GM12878 (cell line): ENCODE results near the gene OTUB2. TPM values are rescaled to one million over a fixed set of nuclear protein-coding genes. Genes with fewer than 3 reads are reported as not detected.

Experiments
- ATAC-seq: fragments of 200-7000 bp; cut with Tn5 transposase; 3 replicates; pipeline ENCODE4 v1.9.1; 2020; ENCODE audit warnings: mild to moderate bottlenecking, moderate library complexity
- BruUV-seq: library from RNA; stranded (reverse); fragments of 400-500 nt; replicated peaks from 2 replicates; lab custom pipeline; 2021; lab: Mats Ljungman, UMichigan
- CTCF ChIA-PET: fragments of 300-600 bp; sonication (Branson Sonifier 250); formaldehyde crosslinking; extraction: SDS; loops from one replicate; lab custom pipeline; 2021; ENCODE audit warnings: inconsistent platforms; lab: Yijun Ruan, JAX
- POLR2A ChIA-PET: fragments of 350-600 bp; formaldehyde crosslinking; extraction: SDS; loops from one replicate; lab custom pipeline; 2021; ENCODE audit warnings: inconsistent platforms; lab: Charles Lee
- RAD21 ChIA-PET: fragments of 300-600 bp; sonication (Branson Sonifier 250); formaldehyde crosslinking; loops from one replicate; lab custom pipeline; 2023; ENCODE audit warnings: antibody characterized with exemption; ENCODE audit not compliant: unreplicated experiment; lab: Charles Lee
- SMC1A ChIA-PET: fragments of 300-600 bp; sonication (Branson Sonifier 250); formaldehyde crosslinking; loops from one replicate; lab custom pipeline; 2023; ENCODE audit not compliant: unreplicated experiment, uncharacterized antibody; lab: Charles Lee
- DNase-seq: peaks from one replicate; pipeline ENCODE4 v3.0.0-alpha.2; 2011; ENCODE audit warnings: low read depth, low spot score
- FAIRE-seq: peaks from 3 replicates; lab custom pipeline; 2011; peaks lifted over from hg19 to GRCh38; lab: Jason Lieb, UNC
- H2AFZ ChIP-seq: 2 replicates; pipeline ENCODE4 v1.6.0; 2011; ENCODE audit warnings: low read depth, low read length, control low read depth; ENCODE audit not compliant: control insufficient read depth
- H3K27ac ChIP-seq: 2 replicates; pipeline ENCODE4 v1.5.1; 2011; ENCODE audit warnings: control low read depth; ENCODE audit not compliant: control insufficient read depth, insufficient read depth
- H3K27me3 ChIP-seq, 2 experiments: replicated peaks in 1 of 2; 2 replicates each; pipeline versions ENCODE4 v1.6.0 to v1.6.1; 2011; ENCODE audit warnings: low read length in 1 of 2; ENCODE audit not compliant: control insufficient read depth in 2 of 2, insufficient read depth in 2 of 2
- H3K36me3 ChIP-seq, 2 experiments: 2 replicates each; pipeline ENCODE4 v1.5.1; 2011; ENCODE audit warnings: low read length in 1 of 2; ENCODE audit not compliant: control insufficient read depth in 2 of 2, insufficient read depth in 2 of 2
- H3K4me1 ChIP-seq: 2 replicates; pipeline ENCODE4 v1.6.1; 2011; ENCODE audit warnings: mild to moderate bottlenecking, low read length, moderate library complexity, mixed read lengths; ENCODE audit not compliant: control insufficient read depth, insufficient read depth
- H3K4me2 ChIP-seq: 2 replicates; pipeline ENCODE4 v1.6.0; 2011; ENCODE audit warnings: control low read depth; ENCODE audit not compliant: control insufficient read depth, insufficient read depth
- H3K4me3 ChIP-seq: fragments of 200-600 bp; sonication (generic); 2 replicates; pipeline ENCODE4 v1.5.1; 2016
- H3K79me2 ChIP-seq: 2 replicates; pipeline ENCODE4 v1.6.0; 2011; ENCODE audit warnings: low read length; ENCODE audit not compliant: control insufficient read depth, insufficient read depth
- H3K9ac ChIP-seq: 2 replicates; pipeline ENCODE4 v1.8.0; 2011; ENCODE audit warnings: low read length, control low read depth, mixed read lengths; ENCODE audit not compliant: control insufficient read depth, insufficient read depth
- H3K9me3 ChIP-seq: replicated peaks from 3 replicates; pipeline ENCODE4 v1.5.1; 2011; ENCODE audit warnings: mild to moderate bottlenecking, low read length; ENCODE audit not compliant: control insufficient read depth, insufficient read depth
- H4K20me1 ChIP-seq: 2 replicates; pipeline ENCODE4 v1.6.0; 2011; ENCODE audit not compliant: control insufficient read depth, insufficient read depth
- BCL11A ChIP-seq: IDR thresholded peaks from 2 replicates; pipeline ENCODE4 v1.6.1; 2011; ENCODE audit warnings: low read depth, low read length
- BMI1 ChIP-seq: fragments of 450-650 bp; IDR thresholded peaks from 2 replicates; pipeline ENCODE4 v1.6.1; 2016; ENCODE audit warnings: mild to moderate bottlenecking, moderate library complexity, borderline replicate concordance
- EED ChIP-seq: sonication (generic); IDR thresholded peaks from 2 replicates; pipeline ENCODE4 v1.6.1; 2016; ENCODE audit warnings: antibody characterized with exemption, low read depth
- MEF2B ChIP-seq: fragments of 450-650 bp; IDR thresholded peaks from 2 replicates; pipeline ENCODE4 v1.6.1; 2018; ENCODE audit warnings: mild to moderate bottlenecking, moderate library complexity; ENCODE audit not compliant: partially characterized antibody, poor library complexity, severe bottlenecking
- NFIC ChIP-seq: IDR thresholded peaks from 2 replicates; pipeline ENCODE4 v1.6.1; 2012; ENCODE audit warnings: low read depth, mild to moderate bottlenecking, inconsistent platforms, low read length, moderate library complexity
- POLR2A ChIP-seq: IDR thresholded peaks from 2 replicates; pipeline ENCODE4 v1.6.1; 2011; ENCODE audit warnings: low read depth, mild to moderate bottlenecking, low read length
- SRF ChIP-seq, 2 experiments: IDR thresholded peaks; 2 replicates each; pipeline ENCODE4 v1.6.1; 2011; ENCODE audit warnings: low read depth in 2 of 2, low read length in 2 of 2, mild to moderate bottlenecking in 1 of 2, moderate library complexity in 1 of 2
- STAT3 ChIP-seq: IDR thresholded peaks from 2 replicates; pipeline ENCODE4 v1.6.1; 2011; ENCODE audit warnings: low read depth, low read length, improper control_type of control experiment
- WGBS: methylation state at CpG from one replicate; pipeline ENCODE4 v1.1.6; 2016; ENCODE audit warnings: low lambda C conversion rate; ENCODE audit not compliant: insufficient replicate concordance, insufficient coverage; ENCODE audit errors: missing lambda C conversion rate; 5-methylcytosine and 5-hydroxymethylcytosine counted together
- in situ Hi-C: fragments of 300-500 bp; cut with MboI; formaldehyde crosslinking; loops from 9 replicates; pipeline ENCODE4 v1.14.3; 2018; ENCODE audit warnings: mixed read lengths
- intact Hi-C: fragments of 100-400 bp; cut with micrococcal nuclease; formaldehyde crosslinking; loops from one replicate; pipeline ENCODE4 v1.14.2; 2022; ENCODE audit not compliant: unreplicated experiment
- polyA plus RNA-seq, 11 experiments: library from polyadenylated mRNA; depleted of rRNA in 4 of 11; unstranded in 6 of 11; stranded (reverse) in 5 of 11; fragments of >200 nt; fragmentation: Nextera tagmentation in 4 of 11; fragmentation: Illumina TruSeq in 1 of 11; extraction: Ambion mirVana in 4 of 11; extraction: Trizol in 1 of 11; gene quantifications; 1 replicate in 1 of 11; 2 replicates in 10 of 11; pipeline versions ENCODE4 v1.2.1 to v1.2.3, GENCODE V29; 2011 to 2016; ENCODE audit warnings: inconsistent platforms in 2 of 11, missing spikeins in 2 of 11, low read depth in 1 of 11
- total RNA-seq, 4 experiments: library from RNA; depleted of rRNA in 3 of 4; stranded (reverse); fragments of >200 nt in 3 of 4; fragmentation: Illumina TruSeq in 1 of 4; extraction: Trizol in 1 of 4; gene quantifications; 2 replicates each; pipeline versions ENCODE4 v1.2.1 to v1.2.3, GENCODE V29; 2013 to 2021
- TF ChIP-seq, protein P1 (sequence below): IDR thresholded peaks from 2 replicates; pipeline ENCODE4 v1.6.1; 2012; ENCODE audit warnings: mild to moderate bottlenecking, low read depth, low read length
- TF ChIP-seq, protein P2 (sequence below): fragments of 450-650 bp; formaldehyde crosslinking; IDR thresholded peaks from 2 replicates; pipeline ENCODE4 v1.5.0; 2022; ENCODE audit warnings: mild to moderate bottlenecking, missing genetic modification characterization
- TF ChIP-seq, protein P3 (sequence below): fragments of 450-650 bp; IDR thresholded peaks from 2 replicates; pipeline ENCODE4 v1.6.1; 2017; ENCODE audit warnings: mild to moderate bottlenecking, moderate library complexity
- TF ChIP-seq, protein P4 (sequence below): IDR thresholded peaks from 2 replicates; pipeline ENCODE4 v1.6.1; 2012; ENCODE audit warnings: low read depth, low read length, improper control_type of control experiment

The OTUB2 gene
- total and polyA plus RNA-seq, 10 of the 15 experiments (the other 5 are each of a cell fraction or from before 2014, with no cell fraction given) = 0.05 to 0.82 (median 0.43) TPM

DNA sequence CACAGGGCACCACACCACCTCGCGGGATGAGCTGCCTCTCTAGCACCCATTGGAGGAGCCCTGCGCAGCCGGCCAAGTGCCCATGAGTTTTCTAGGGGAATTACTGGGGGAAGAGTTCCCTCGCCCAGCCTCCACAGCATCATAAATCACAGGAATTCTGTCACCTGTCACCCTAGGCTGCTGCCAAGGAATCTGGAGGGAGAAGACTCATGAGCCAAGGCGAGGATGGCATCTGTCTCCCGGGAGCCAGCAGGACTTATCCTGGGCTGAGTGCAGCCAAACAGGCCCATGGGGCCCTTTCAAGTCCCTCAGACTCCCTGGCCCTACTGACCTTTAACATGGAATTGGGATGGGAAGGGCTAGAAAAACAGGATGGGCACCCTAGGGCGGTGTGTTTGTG, 7.8 kb upstream of the OTUB2 start:
- Histone ChIP-seq H3K9ac (no peak overlapping the region), H3K4me2 (no peak overlapping the region), H3K79me2 (no peaks in the 10 kb centered on the region), H2AFZ (no peak overlapping the region), H3K4me3 (no peak overlapping the region), H3K9me3 (no peaks in the 10 kb centered on the region; the same call in 2 of the 3 replicates), H3K27ac (no peak overlapping the region), H3K27me3 (peaks cover 0 to 2% of the 10 kb centered on the region in 2 experiments; a peak in 1 of 4 replicates), H3K36me3 (no peaks in the 10 kb centered on the region), H4K20me1 (no peaks in the 10 kb centered on the region), H3K4me1 (peaks cover 10% of the 10 kb centered on the region)
- CTCF ChIA-PET = interaction anchor here (1.2 to 1.5 kb wide), 3 partner anchors 14 to 48 kb away, joined by 3 to 4 read pairs (median 3); no protein-coding TSS in a partner anchor
- FAIRE-seq = no peak
- no peak for TF ChIP-seq MEF2B
- TF ChIP-seq POLR2A = no peak
- TF ChIP-seq, protein P1, sequence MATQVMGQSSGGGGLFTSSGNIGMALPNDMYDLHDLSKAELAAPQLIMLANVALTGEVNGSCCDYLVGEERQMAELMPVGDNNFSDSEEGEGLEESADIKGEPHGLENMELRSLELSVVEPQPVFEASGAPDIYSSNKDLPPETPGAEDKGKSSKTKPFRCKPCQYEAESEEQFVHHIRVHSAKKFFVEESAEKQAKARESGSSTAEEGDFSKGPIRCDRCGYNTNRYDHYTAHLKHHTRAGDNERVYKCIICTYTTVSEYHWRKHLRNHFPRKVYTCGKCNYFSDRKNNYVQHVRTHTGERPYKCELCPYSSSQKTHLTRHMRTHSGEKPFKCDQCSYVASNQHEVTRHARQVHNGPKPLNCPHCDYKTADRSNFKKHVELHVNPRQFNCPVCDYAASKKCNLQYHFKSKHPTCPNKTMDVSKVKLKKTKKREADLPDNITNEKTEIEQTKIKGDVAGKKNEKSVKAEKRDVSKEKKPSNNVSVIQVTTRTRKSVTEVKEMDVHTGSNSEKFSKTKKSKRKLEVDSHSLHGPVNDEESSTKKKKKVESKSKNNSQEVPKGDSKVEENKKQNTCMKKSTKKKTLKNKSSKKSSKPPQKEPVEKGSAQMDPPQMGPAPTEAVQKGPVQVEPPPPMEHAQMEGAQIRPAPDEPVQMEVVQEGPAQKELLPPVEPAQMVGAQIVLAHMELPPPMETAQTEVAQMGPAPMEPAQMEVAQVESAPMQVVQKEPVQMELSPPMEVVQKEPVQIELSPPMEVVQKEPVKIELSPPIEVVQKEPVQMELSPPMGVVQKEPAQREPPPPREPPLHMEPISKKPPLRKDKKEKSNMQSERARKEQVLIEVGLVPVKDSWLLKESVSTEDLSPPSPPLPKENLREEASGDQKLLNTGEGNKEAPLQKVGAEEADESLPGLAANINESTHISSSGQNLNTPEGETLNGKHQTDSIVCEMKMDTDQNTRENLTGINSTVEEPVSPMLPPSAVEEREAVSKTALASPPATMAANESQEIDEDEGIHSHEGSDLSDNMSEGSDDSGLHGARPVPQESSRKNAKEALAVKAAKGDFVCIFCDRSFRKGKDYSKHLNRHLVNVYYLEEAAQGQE = no peak
- TF ChIP-seq, protein P2, sequence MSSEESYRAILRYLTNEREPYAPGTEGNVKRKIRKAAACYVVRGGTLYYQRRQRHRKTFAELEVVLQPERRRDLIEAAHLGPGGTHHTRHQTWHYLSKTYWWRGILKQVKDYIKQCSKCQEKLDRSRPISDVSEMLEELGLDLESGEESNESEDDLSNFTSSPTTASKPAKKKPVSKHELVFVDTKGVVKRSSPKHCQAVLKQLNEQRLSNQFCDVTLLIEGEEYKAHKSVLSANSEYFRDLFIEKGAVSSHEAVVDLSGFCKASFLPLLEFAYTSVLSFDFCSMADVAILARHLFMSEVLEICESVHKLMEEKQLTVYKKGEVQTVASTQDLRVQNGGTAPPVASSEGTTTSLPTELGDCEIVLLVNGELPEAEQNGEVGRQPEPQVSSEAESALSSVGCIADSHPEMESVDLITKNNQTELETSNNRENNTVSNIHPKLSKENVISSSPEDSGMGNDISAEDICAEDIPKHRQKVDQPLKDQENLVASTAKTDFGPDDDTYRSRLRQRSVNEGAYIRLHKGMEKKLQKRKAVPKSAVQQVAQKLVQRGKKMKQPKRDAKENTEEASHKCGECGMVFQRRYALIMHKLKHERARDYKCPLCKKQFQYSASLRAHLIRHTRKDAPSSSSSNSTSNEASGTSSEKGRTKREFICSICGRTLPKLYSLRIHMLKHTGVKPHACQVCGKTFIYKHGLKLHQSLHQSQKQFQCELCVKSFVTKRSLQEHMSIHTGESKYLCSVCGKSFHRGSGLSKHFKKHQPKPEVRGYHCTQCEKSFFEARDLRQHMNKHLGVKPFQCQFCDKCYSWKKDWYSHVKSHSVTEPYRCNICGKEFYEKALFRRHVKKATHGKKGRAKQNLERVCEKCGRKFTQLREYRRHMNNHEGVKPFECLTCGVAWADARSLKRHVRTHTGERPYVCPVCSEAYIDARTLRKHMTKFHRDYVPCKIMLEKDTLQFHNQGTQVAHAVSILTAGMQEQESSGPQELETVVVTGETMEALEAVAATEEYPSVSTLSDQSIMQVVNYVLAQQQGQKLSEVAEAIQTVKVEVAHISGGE (CRISPR knock-in tag) = no peak
- TF ChIP-seq NFIC = no peak
- no peak for TF ChIP-seq SRF (IDR thresholded peaks at IDR 0.05; ENCODE audit: low read depth in 2 of 2, low read length in 2 of 2)
- TF ChIP-seq STAT3 = no peak
- no peak for TF ChIP-seq EED
- no peak for TF ChIP-seq BMI1
- TF ChIP-seq BCL11A = no peak
- TF ChIP-seq, protein P3, sequence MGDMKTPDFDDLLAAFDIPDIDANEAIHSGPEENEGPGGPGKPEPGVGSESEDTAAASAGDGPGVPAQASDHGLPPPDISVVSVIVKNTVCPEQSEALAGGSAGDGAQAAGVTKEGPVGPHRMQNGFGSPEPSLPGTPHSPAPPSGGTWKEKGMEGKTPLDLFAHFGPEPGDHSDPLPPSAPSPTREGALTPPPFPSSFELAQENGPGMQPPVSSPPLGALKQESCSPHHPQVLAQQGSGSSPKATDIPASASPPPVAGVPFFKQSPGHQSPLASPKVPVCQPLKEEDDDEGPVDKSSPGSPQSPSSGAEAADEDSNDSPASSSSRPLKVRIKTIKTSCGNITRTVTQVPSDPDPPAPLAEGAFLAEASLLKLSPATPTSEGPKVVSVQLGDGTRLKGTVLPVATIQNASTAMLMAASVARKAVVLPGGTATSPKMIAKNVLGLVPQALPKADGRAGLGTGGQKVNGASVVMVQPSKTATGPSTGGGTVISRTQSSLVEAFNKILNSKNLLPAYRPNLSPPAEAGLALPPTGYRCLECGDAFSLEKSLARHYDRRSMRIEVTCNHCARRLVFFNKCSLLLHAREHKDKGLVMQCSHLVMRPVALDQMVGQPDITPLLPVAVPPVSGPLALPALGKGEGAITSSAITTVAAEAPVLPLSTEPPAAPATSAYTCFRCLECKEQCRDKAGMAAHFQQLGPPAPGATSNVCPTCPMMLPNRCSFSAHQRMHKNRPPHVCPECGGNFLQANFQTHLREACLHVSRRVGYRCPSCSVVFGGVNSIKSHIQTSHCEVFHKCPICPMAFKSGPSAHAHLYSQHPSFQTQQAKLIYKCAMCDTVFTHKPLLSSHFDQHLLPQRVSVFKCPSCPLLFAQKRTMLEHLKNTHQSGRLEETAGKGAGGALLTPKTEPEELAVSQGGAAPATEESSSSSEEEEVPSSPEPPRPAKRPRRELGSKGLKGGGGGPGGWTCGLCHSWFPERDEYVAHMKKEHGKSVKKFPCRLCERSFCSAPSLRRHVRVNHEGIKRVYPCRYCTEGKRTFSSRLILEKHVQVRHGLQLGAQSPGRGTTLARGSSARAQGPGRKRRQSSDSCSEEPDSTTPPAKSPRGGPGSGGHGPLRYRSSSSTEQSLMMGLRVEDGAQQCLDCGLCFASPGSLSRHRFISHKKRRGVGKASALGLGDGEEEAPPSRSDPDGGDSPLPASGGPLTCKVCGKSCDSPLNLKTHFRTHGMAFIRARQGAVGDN = no peak
- TF ChIP-seq, protein P4, sequence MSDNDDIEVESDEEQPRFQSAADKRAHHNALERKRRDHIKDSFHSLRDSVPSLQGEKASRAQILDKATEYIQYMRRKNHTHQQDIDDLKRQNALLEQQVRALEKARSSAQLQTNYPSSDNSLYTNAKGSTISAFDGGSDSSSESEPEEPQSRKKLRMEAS = no peak
- POLR2A ChIA-PET = no interaction called here
- no peak for ATAC-seq
- no TSS peak for BruUV-seq
- intact Hi-C loops = no loop called here
- WGBS = 43% methylated on average over 8 of the region's 8 CpGs
- no peak for DNase-seq
- RAD21 ChIA-PET = interaction anchor here (1.1 kb wide), 1 partner anchor 78 kb away, joined by 3 read pairs; no protein-coding TSS in a partner anchor
- SMC1A ChIA-PET = interaction anchor here (1.6 to 1.7 kb wide), 2 partner anchors 11 to 38 kb away, joined by 5 read pairs; no protein-coding TSS in a partner anchor
- in situ Hi-C loops = no loop called here
